Glutamatergic neuron (in vitro differentiated cells): ENCODE results near the gene COL4A5. TPM values are rescaled to one million over a fixed set of nuclear protein-coding genes. Genes with fewer than 3 reads are reported as not detected.
A peak's percentile ranks its signal among the peaks of the same experiment; 100 is the strongest.

Source experiments
- DNase-seq: peaks from one replicate; pipeline ENCODE4 v3.0.0; 2022
- H3K27ac Mint-ChIP-seq: one replicate; pipeline ENCODE4 v1.8.0; 2020; ENCODE audit warnings: mild to moderate bottlenecking, mixed read lengths, inconsistent platforms; ENCODE audit not compliant: unreplicated experiment
- H3K27me3 Mint-ChIP-seq: one replicate; pipeline ENCODE4 v1.8.0; 2020; ENCODE audit warnings: mild to moderate bottlenecking, moderate library complexity, mixed read lengths, inconsistent platforms; ENCODE audit not compliant: unreplicated experiment
- H3K36me3 Mint-ChIP-seq: one replicate; pipeline ENCODE4 v1.8.0; 2020; ENCODE audit warnings: mild to moderate bottlenecking, mixed read lengths, inconsistent platforms; ENCODE audit not compliant: unreplicated experiment
- H3K4me1 Mint-ChIP-seq: one replicate; pipeline ENCODE4 v1.8.0; 2020; ENCODE audit warnings: mild to moderate bottlenecking, low read depth, mixed read lengths, inconsistent platforms; ENCODE audit not compliant: unreplicated experiment
- H3K4me3 Mint-ChIP-seq: one replicate; pipeline ENCODE4 v1.8.0; 2020; ENCODE audit warnings: mild to moderate bottlenecking, mixed read lengths, inconsistent platforms; ENCODE audit not compliant: unreplicated experiment
- H3K9me3 Mint-ChIP-seq: one replicate; pipeline ENCODE4 v1.8.0; 2020; ENCODE audit warnings: mild to moderate bottlenecking, moderate library complexity, mixed read lengths, inconsistent platforms; ENCODE audit not compliant: unreplicated experiment
- total RNA-seq: library from RNA; stranded (reverse); fragmentation: NEBNext Ultra II Directional; extraction: Animal tissue kit (Norgen Biotek cat#: 25700); gene quantifications from one replicate; pipeline ENCODE4 v1.2.1, GENCODE V29; 2021; ENCODE audit not compliant: unreplicated experiment
- TF ChIP-seq, protein P1 (sequence below): fragments of 200-600 bp; sonication (generic); IDR thresholded peaks from one replicate; pipeline ENCODE4 v1.5.0; 2021; ENCODE audit not compliant: partially characterized antibody, unreplicated experiment

Gene COL4A5
- total RNA-seq, 1 donor from 2014 or later, result 3.2 TPM

DNA sequence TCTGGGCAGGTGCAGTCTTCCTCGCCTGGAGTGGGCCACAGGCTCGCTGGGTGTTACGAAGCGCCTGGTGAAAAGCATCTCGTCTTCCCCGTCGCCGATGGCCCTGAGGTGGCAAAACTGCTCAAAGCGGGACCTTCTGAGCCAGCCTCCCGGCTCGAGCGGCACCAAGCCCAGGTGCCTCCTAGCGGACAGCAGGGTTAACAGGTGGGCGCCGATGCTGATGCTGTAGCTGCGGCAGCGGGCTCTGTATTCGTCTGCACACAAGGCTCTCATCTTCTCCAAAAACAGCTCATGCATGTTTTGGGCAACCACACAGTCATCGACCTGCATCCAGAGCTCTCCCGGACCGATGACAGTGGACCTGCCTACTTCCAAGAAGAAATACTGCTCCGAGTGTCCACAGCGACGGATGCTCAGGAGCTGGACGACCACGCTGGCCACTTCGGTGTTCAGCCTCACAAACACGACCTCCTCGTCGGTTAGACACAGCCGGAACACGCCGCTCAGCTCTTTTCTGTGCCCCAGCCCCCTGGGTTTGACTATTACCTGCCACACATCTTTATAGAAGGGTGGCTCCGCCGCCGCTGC is 295.5 kb downstream of the COL4A5 start:
- no peaks in the 10 kb centered on the region for H3K4me1 Mint-ChIP-seq
- TF ChIP-seq, protein P1, sequence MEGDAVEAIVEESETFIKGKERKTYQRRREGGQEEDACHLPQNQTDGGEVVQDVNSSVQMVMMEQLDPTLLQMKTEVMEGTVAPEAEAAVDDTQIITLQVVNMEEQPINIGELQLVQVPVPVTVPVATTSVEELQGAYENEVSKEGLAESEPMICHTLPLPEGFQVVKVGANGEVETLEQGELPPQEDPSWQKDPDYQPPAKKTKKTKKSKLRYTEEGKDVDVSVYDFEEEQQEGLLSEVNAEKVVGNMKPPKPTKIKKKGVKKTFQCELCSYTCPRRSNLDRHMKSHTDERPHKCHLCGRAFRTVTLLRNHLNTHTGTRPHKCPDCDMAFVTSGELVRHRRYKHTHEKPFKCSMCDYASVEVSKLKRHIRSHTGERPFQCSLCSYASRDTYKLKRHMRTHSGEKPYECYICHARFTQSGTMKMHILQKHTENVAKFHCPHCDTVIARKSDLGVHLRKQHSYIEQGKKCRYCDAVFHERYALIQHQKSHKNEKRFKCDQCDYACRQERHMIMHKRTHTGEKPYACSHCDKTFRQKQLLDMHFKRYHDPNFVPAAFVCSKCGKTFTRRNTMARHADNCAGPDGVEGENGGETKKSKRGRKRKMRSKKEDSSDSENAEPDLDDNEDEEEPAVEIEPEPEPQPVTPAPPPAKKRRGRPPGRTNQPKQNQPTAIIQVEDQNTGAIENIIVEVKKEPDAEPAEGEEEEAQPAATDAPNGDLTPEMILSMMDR, result no peak
- H3K4me3 Mint-ChIP-seq, result peak overlapping the region; percentile 82
- no peak overlapping the region for H3K27ac Mint-ChIP-seq
- H3K9me3 Mint-ChIP-seq, result peaks cover 3% of the 10 kb centered on the region
- no peaks in the 10 kb centered on the region for H3K36me3 Mint-ChIP-seq
- peak; percentile 24 for DNase-seq
- peaks cover 10% of the 10 kb centered on the region for H3K27me3 Mint-ChIP-seq

DNA sequence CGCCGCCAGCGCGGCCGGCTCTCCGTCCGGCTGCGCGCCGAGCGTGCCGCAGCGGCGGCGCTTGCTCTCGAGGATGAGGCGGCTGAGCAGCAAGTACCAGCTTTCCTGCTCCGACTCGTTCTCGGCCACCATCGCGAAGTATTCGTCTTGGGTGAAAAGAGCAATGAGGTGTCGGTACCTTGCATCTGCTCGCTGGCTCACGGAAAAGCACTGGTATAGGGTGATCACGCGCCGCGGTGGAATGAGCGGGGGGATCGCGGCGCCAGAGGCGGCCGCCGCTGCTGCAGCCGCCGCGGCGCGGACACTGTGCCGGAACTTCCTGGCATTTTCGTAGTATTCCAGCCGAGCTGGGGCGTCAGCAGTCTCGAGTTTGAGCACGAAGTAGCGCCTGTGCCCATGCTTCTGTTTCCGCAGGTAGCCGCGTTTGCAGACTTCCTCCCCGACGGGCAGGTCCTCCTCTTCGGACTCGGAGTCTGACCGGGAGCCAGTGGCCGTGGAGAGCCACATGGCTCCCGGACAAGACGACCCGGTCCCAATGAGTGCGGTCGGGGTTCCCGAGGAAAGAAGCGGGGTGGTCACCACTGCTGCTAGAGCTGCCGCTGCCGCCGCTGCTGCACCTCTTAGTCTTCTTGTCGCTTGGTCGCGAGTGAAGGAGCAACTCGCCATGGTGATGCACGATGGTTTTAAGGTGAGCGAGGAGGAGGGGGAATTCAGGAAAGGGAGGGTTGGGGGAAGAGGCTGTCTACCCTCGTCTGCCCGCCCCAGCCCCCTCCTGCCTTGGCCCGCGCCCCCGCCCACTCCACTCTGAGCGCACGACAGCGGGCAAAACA is 296.3 kb downstream of the COL4A5 start:
- H3K4me1 Mint-ChIP-seq, result no peaks in the 10 kb centered on the region
- no peak overlapping the region for H3K27ac Mint-ChIP-seq
- H3K4me3 Mint-ChIP-seq, result peak overlapping the region; percentile 82
- TF ChIP-seq, protein P1, result no peak
- H3K27me3 Mint-ChIP-seq, result peaks cover 9% of the 10 kb centered on the region
- H3K9me3 Mint-ChIP-seq, result peaks cover 3% of the 10 kb centered on the region
- no peaks in the 10 kb centered on the region for H3K36me3 Mint-ChIP-seq
- peak; percentile 19 for DNase-seq

DNA sequence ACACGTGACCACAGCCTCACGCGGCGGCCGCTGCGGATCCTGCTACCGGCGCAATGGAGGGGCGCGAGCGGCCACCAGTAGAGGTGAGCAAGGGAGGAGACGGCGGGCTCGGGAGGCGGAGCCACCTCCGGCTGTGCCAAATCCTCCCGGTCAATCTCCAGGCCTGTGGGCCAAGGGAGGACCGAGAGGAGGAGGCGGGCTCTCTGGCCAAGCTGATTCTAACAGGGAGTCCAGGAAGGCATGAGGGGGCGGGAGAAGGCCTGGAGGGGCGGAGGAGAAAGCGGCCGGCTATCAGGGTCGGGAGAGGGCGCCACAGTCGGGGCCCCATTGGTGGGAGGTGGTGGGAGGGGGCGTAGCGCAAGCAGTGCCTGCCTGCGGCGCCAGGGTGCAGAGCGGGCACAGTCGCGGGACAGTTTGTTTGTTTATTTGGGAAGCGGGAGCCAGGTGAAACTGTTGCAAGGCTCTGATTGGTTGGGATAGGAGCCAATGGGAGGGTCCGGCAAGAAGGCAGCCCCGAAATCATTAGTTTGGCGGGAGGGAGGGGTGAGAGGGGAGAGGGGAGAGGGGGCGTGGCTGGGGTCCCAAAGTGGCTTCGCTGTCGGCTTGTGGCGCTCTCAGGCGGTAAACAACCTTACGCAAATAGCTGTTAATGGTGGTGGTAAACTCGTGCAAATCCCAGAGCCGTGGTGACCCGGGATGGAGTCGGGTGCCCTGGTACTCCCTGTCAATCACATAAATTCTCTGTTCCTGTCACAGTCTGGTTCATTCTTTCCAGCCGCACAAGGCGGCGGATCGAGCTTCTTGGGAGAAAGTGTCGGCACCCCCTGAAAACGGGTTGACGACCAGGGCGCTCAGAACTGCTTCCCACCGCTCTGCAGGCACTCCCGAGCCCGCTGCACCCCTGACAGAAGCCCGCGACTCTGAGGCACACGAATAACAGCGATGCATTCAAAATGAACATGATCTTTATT is 297.2 kb downstream of the COL4A5 start, which contains the start of gene IRS4:
IRS4 (minus strand) TSS at position 55 of the 971 bp plus-strand sequence.
- peaks cover 3% of the 10 kb centered on the region for H3K9me3 Mint-ChIP-seq
- no peak within 1 kb of the TSS for H3K27ac Mint-ChIP-seq
- no peaks in the 10 kb centered on the region for H3K36me3 Mint-ChIP-seq
- DNase-seq, result peak; percentile 51
- no peaks in the 10 kb centered on the region for H3K4me1 Mint-ChIP-seq
- H3K27me3 Mint-ChIP-seq, result peaks cover 7% of the 10 kb centered on the region
- H3K4me3 Mint-ChIP-seq, result peak within 1 kb of the TSS; percentile 82
- TF ChIP-seq, protein P1, result no peak

DNA sequence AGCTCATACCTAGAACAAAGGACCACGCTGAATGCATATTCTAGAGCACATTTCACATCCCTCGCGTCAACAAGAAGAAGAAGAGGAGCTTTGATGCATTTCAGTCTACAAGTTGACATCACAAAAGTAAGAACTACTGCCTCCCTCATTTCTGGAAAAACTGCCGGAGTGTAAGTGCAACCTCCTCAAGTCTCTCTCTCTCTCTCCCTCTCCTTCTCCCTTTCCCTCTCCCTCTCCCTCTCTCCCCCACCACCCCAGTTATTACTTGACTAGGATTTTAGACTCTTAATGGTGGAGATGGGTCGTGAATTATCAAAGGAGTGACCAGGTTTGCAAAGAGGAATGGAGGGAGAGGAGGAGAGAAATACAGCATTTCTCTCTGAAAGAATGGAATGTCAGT is 298.1 kb downstream of the COL4A5 start:
- Mint-ChIP-seq H3K4me1 (no peaks in the 10 kb centered on the region), H3K36me3 (no peaks in the 10 kb centered on the region), H3K4me3 (peak overlapping the region; percentile 61), H3K9me3 (peaks cover 1% of the 10 kb centered on the region), H3K27ac (no peak overlapping the region), H3K27me3 (peaks cover 7% of the 10 kb centered on the region)
- TF ChIP-seq, protein P1, result no peak
- no peak for DNase-seq
